Smooth muscle cell (in vitro differentiated cells): ENCODE measurements around the gene TANGO6. TPM values are rescaled to one million over a fixed set of nuclear protein-coding genes. Genes with fewer than 3 reads are reported as not detected.

Experiments
- DNase-seq: peaks from one replicate; lab custom pipeline; 2025; ENCODE audit not compliant: unreplicated experiment; lab: John Stamatoyannopoulos, UW
- H2AFZ ChIP-seq: fragments of 200-600 bp; sonication (generic); 2 replicates; pipeline ENCODE4 v1.6.0; 2016; ENCODE audit warnings: antibody characterized with exemption, low read depth, mild to moderate bottlenecking
- H3F3A ChIP-seq: fragments of 200-600 bp; sonication (generic); 2 replicates; pipeline ENCODE4 v1.6.0; 2017; ENCODE audit warnings: antibody characterized with exemption, low read depth
- H3K27ac ChIP-seq: fragments of 200-600 bp; sonication (generic); 2 replicates; pipeline ENCODE4 v1.5.1; 2016; ENCODE audit warnings: low read depth, mild to moderate bottlenecking
- H3K27me3 ChIP-seq: fragments of 200-600 bp; sonication (generic); 2 replicates; pipeline ENCODE4 v1.6.1; 2016; ENCODE audit warnings: low read depth, mild to moderate bottlenecking
- H3K36me3 ChIP-seq: fragments of 200-600 bp; sonication (generic); 2 replicates; pipeline ENCODE4 v1.5.1; 2016; ENCODE audit warnings: low read depth
- H3K4me1 ChIP-seq: fragments of 200-600 bp; sonication (generic); 2 replicates; pipeline ENCODE4 v1.5.1; 2016; ENCODE audit warnings: low read depth
- H3K4me2 ChIP-seq: fragments of 200-600 bp; sonication (generic); 2 replicates; pipeline ENCODE4 v1.6.0; 2016; ENCODE audit warnings: mild to moderate bottlenecking
- H3K4me3 ChIP-seq: fragments of 200-600 bp; sonication (generic); 2 replicates; pipeline ENCODE4 v1.5.1; 2016; ENCODE audit warnings: mild to moderate bottlenecking
- H3K79me2 ChIP-seq: fragments of 200-600 bp; sonication (generic); 2 replicates; pipeline ENCODE4 v1.6.0; 2016; ENCODE audit warnings: low read depth, mild to moderate bottlenecking
- H3K9ac ChIP-seq: fragments of 200-600 bp; sonication (generic); 2 replicates; pipeline ENCODE4 v1.6.0; 2016; ENCODE audit warnings: low read depth
- H3K9me3 ChIP-seq: fragments of 200-600 bp; sonication (generic); replicated peaks from 2 replicates; pipeline ENCODE4 v1.5.1; 2016; ENCODE audit warnings: low read depth
- H4K20me1 ChIP-seq: fragments of 200-600 bp; sonication (generic); 2 replicates; pipeline ENCODE4 v1.6.0; 2016; ENCODE audit warnings: low read depth
- CTCF ChIP-seq: fragments of 200-600 bp; sonication (generic); IDR thresholded peaks from 2 replicates; pipeline ENCODE4 v1.5.1; 2017; ENCODE audit warnings: borderline replicate concordance, mild to moderate bottlenecking, antibody characterized with exemption; ENCODE audit not compliant: insufficient read depth, poor library complexity, severe bottlenecking
- WGBS: methylation state at CpG from one replicate; pipeline ENCODE4 v1.1.7; 2016; ENCODE audit warnings: low lambda C conversion rate; 5-methylcytosine and 5-hydroxymethylcytosine counted together
- polyA plus RNA-seq: library from polyadenylated mRNA; unstranded; fragments of >200 nt; fragmentation: Nextera tagmentation; extraction: Ambion mirVana; gene quantifications from 2 replicates; pipeline ENCODE4 v1.2.1, GENCODE V29; 2016
- total RNA-seq: library from RNA; depleted of rRNA; stranded (reverse); fragments of >200 nt; gene quantifications from 2 replicates; pipeline ENCODE4 v1.2.3, GENCODE V29; 2014

The TANGO6 gene
- total and polyA plus RNA-seq, 2 experiments from 2014 or later, result 4.5 to 5.2 TPM

- H3K27ac ChIP-seq, result peak overlapping the region; percentile 41
- TF ChIP-seq CTCF, result no peak
Measured at GRCh38 chr16:68844211-68844564, 857 bp downstream of the TANGO6 start.

GRCh38 chr16:68848786-68849185 is 5.5 kb downstream of the TANGO6 start:
- H3K27me3 ChIP-seq, result no peaks in the 10 kb centered on the region
- no peak for DNase-seq
- H3K79me2 ChIP-seq, result peaks cover 3% of the 10 kb centered on the region
- H3K4me2 ChIP-seq, result no peak overlapping the region
- no peak for TF ChIP-seq CTCF
- no peaks in the 10 kb centered on the region for H3F3A ChIP-seq
- no peaks in the 10 kb centered on the region for H3K4me1 ChIP-seq
- no peak overlapping the region for H2AFZ ChIP-seq
- WGBS, result 95% methylated on average over 9 of the region's 9 CpGs
- H3K27ac ChIP-seq, result no peak overlapping the region
- no peaks in the 10 kb centered on the region for H3K9me3 ChIP-seq
- H3K36me3 ChIP-seq, result no peaks in the 10 kb centered on the region
- no peak overlapping the region for H3K4me3 ChIP-seq
- H4K20me1 ChIP-seq, result no peaks in the 10 kb centered on the region
- H3K9ac ChIP-seq, result no peak overlapping the region

More at GRCh38 chr16:68844211-68844564, 857 bp downstream of the TANGO6 start:
- peak overlapping the region; percentile 68 for H3K9ac ChIP-seq
- H3F3A ChIP-seq, result no peaks in the 10 kb centered on the region
- no peak for DNase-seq
- 12% methylated on average over 6 of the region's 6 CpGs for WGBS
- no peaks in the 10 kb centered on the region for H3K4me1 ChIP-seq
- H3K9me3 ChIP-seq, result no peaks in the 10 kb centered on the region
- no peaks in the 10 kb centered on the region for H4K20me1 ChIP-seq
- peak overlapping the region; percentile 73 for H3K4me3 ChIP-seq
- H3K79me2 ChIP-seq, result peaks cover 3% of the 10 kb centered on the region
- no peaks in the 10 kb centered on the region for H3K36me3 ChIP-seq
- H2AFZ ChIP-seq, result peak overlapping the region; percentile 95
- peak overlapping the region; percentile 86 for H3K4me2 ChIP-seq
- no peaks in the 10 kb centered on the region for H3K27me3 ChIP-seq

- no peak overlapping the region for H3K9ac ChIP-seq
- no peak overlapping the region for H3K4me3 ChIP-seq
- no peaks in the 10 kb centered on the region for H3K79me2 ChIP-seq
- 95% methylated on average over 2 of the region's 2 CpGs for WGBS
- no peaks in the 10 kb centered on the region for H3K27me3 ChIP-seq
- no peak overlapping the region for H3K4me2 ChIP-seq
- H3K4me1 ChIP-seq, result no peaks in the 10 kb centered on the region
- no peaks in the 10 kb centered on the region for H3F3A ChIP-seq
- H3K9me3 ChIP-seq, result no peaks in the 10 kb centered on the region
- no peak overlapping the region for H2AFZ ChIP-seq
- TF ChIP-seq CTCF, result no peak
- DNase-seq, result no peak
- no peaks in the 10 kb centered on the region for H4K20me1 ChIP-seq
- H3K36me3 ChIP-seq, result no peaks in the 10 kb centered on the region
- H3K27ac ChIP-seq, result no peak overlapping the region
Measured at GRCh38 chr16:68850481-68850880, 7.2 kb downstream of the TANGO6 start.

GRCh38 chr16:68851601-68852000 is 8.3 kb downstream of the TANGO6 start:
- H3K27me3 ChIP-seq, result no peaks in the 10 kb centered on the region
- no peaks in the 10 kb centered on the region for H3K9me3 ChIP-seq
- H3K4me3 ChIP-seq, result no peak overlapping the region
- H3K9ac ChIP-seq, result no peak overlapping the region
- H3K4me1 ChIP-seq, result no peaks in the 10 kb centered on the region
- WGBS, result 87% methylated on average over 2 of the region's 2 CpGs
- no peak overlapping the region for H3K4me2 ChIP-seq
- DNase-seq, result no peak
- no peaks in the 10 kb centered on the region for H4K20me1 ChIP-seq
- no peak for TF ChIP-seq CTCF
- no peaks in the 10 kb centered on the region for H3F3A ChIP-seq
- H3K79me2 ChIP-seq, result no peaks in the 10 kb centered on the region
- no peak overlapping the region for H2AFZ ChIP-seq
- H3K27ac ChIP-seq, result no peak overlapping the region
- no peaks in the 10 kb centered on the region for H3K36me3 ChIP-seq
